Measurements from ENCODE around the gene RPUSD2.

Gene RPUSD2

GRCh38 chr15:40536501-40536900 is 32.6 kb upstream of the RPUSD2 start:
- TF ChIP-seq CTCF (IDR thresholded peaks at IDR 0.05; ENCODE audit: low read depth, low read length) = no peak
- DNase-seq (ENCODE audit: extremely low read depth, low read depth) = no peak

GRCh38 chr15:40538976-40539375 is 30.1 kb upstream of the RPUSD2 start:
- DNase-seq (ENCODE audit: extremely low read depth, low read depth) = no peak
- no peak for TF ChIP-seq CTCF (IDR thresholded peaks at IDR 0.05; ENCODE audit: low read depth, low read length)

GRCh38 chr15:40543082-40543481 is 26.0 kb upstream of the RPUSD2 start:
- TF ChIP-seq CTCF (IDR thresholded peaks at IDR 0.05; ENCODE audit: low read depth, low read length) = no peak
- DNase-seq (ENCODE audit: extremely low read depth, low read depth) = no peak

GRCh38 chr15:40543631-40544294 is 25.3 kb upstream of the RPUSD2 start:
- DNase-seq (ENCODE audit: extremely low read depth, low read depth) = no peak
- TF ChIP-seq CTCF (IDR thresholded peaks at IDR 0.05; ENCODE audit: low read depth, low read length) = no peak

- TF ChIP-seq CTCF (IDR thresholded peaks at IDR 0.05; ENCODE audit: low read depth, low read length) = no peak
- DNase-seq (ENCODE audit: extremely low read depth, low read depth) = no peak
Observed at GRCh38 chr15:40545457-40545856, 23.6 kb upstream of the RPUSD2 start.

GRCh38 chr15:40548610-40549009 is 20.5 kb upstream of the RPUSD2 start:
- no peak for TF ChIP-seq CTCF (IDR thresholded peaks at IDR 0.05; ENCODE audit: low read depth, low read length)
- no peak for DNase-seq (ENCODE audit: extremely low read depth, low read depth)

- DNase-seq (ENCODE audit: extremely low read depth, low read depth) = no peak
- no peak for TF ChIP-seq CTCF (IDR thresholded peaks at IDR 0.05; ENCODE audit: low read depth, low read length)
Observed at GRCh38 chr15:40549894-40550293, 19.2 kb upstream of the RPUSD2 start.
